IMR-90 (cell line): ENCODE measurements around the gene VAMP3. TPM values are rescaled to one million over a fixed set of nuclear protein-coding genes. Genes with fewer than 3 reads are reported as not detected.
"Not testable (repeated sequence)": the region's sequence is repeated elsewhere in the genome, so short reads cannot be mapped to it uniquely, and the experiment has no call there.

ENCODE experiments used
- ATAC-seq: fragments of 200-7000 bp; cut with Tn5 transposase; 2 replicates; pipeline ENCODE4 v1.9.1; 2020; ENCODE audit warnings: low read depth, mild to moderate bottlenecking, moderate library complexity
- BruUV-seq: library from RNA; stranded (reverse); fragments of 400-500 nt; replicated peaks from 2 replicates; lab custom pipeline; 2021; lab: Mats Ljungman, UMichigan
- CTCF ChIA-PET: fragments of 300-600 bp; formaldehyde crosslinking; extraction: SDS; loops from one replicate; lab custom pipeline; 2021; ENCODE audit warnings: antibody characterized with exemption; lab: Yijun Ruan, JAX
- POLR2A ChIA-PET: fragments of 300-600 bp; sonication (Branson Sonifier 250); formaldehyde crosslinking; loops from one replicate; lab custom pipeline; 2022; ENCODE audit warnings: antibody characterized with exemption; ENCODE audit not compliant: unreplicated experiment; lab: Charles Lee
- DNase-seq: peaks from one replicate; pipeline ENCODE4 v3.0.0; 2013
- H2AFZ ChIP-seq: replicated peaks from 2 replicates; pipeline ENCODE3; 2013; ENCODE audit warnings: low read length, mild to moderate bottlenecking; ENCODE audit not compliant: poor library complexity
- H2AK5ac ChIP-seq: 2 replicates; pipeline ENCODE4 v1.6.1; 2013; ENCODE audit warnings: low read depth, low read length, inconsistent platforms
- H2AK9ac ChIP-seq: replicated peaks from 2 replicates; pipeline ENCODE3; 2013; ENCODE audit warnings: mild to moderate bottlenecking, low read depth, low read length, moderate library complexity; ENCODE audit not compliant: poor library complexity
- H2BK120ac ChIP-seq: 2 replicates; pipeline ENCODE4 v1.6.1; 2013; ENCODE audit warnings: low read depth, low read length, inconsistent platforms
- H2BK15ac ChIP-seq: 3 replicates; pipeline ENCODE4 v1.6.1; 2013; ENCODE audit warnings: low read depth, low read length, inconsistent platforms
- H2BK20ac ChIP-seq: 2 replicates; pipeline ENCODE4 v1.6.1; 2013; ENCODE audit warnings: low read depth, mild to moderate bottlenecking, inconsistent platforms, low read length, moderate library complexity
- H2BK5ac ChIP-seq: 2 replicates; pipeline ENCODE4 v1.6.1; 2013; ENCODE audit warnings: mild to moderate bottlenecking, low read depth, low read length, inconsistent platforms; ENCODE audit not compliant: poor library complexity, severe bottlenecking
- H3K14ac ChIP-seq: replicated peaks from 2 replicates; pipeline ENCODE4 v1.6.1; 2013; ENCODE audit warnings: low read depth, low read length, inconsistent platforms
- H3K18ac ChIP-seq: 2 replicates; pipeline ENCODE4 v1.6.1; 2013; ENCODE audit warnings: low read depth, low read length, control low read depth
- H3K23ac ChIP-seq: 2 replicates; pipeline ENCODE4 v1.6.1; 2013; ENCODE audit warnings: low read depth, low read length, inconsistent platforms
- H3K27ac ChIP-seq: 2 replicates; pipeline ENCODE4 v1.5.1; 2013; ENCODE audit warnings: mild to moderate bottlenecking, control low read depth, low read length; ENCODE audit not compliant: insufficient read depth
- H3K27me3 ChIP-seq: 2 replicates; pipeline ENCODE4 v1.6.1; 2013; ENCODE audit warnings: low read length; ENCODE audit not compliant: control insufficient read depth, insufficient read depth
- H3K36me3 ChIP-seq: 2 replicates; pipeline ENCODE4 v1.6.1; 2013; ENCODE audit warnings: low read length, mixed read lengths; ENCODE audit not compliant: control insufficient read depth, insufficient read depth
- H3K4ac ChIP-seq: 2 replicates; pipeline ENCODE4 v1.6.1; 2013; ENCODE audit warnings: low read depth, low read length, inconsistent platforms
- H3K4me1 ChIP-seq: 2 replicates; pipeline ENCODE4 v1.6.1; 2013; ENCODE audit warnings: low read length, mixed read lengths; ENCODE audit not compliant: control insufficient read depth, insufficient read depth
- H3K4me2 ChIP-seq: 2 replicates; pipeline ENCODE4 v1.6.1; 2013; ENCODE audit warnings: low read depth, mild to moderate bottlenecking, control low read depth, low read length, moderate library complexity
- H3K4me3 ChIP-seq: 2 replicates; pipeline ENCODE4 v1.5.1; 2013; ENCODE audit warnings: low read depth, mild to moderate bottlenecking, control low read depth, low read length, moderate library complexity; ENCODE audit not compliant: insufficient read depth
- H3K56ac ChIP-seq: 2 replicates; pipeline ENCODE4 v1.6.1; 2013; ENCODE audit warnings: low read length, inconsistent platforms; ENCODE audit not compliant: insufficient read depth; ENCODE audit errors: extremely low read depth
- H3K79me1 ChIP-seq, 2 experiments: 2 replicates each; pipeline ENCODE4 v1.6.1; 2013; ENCODE audit warnings: low read length in 2 of 2, inconsistent platforms in 1 of 2, low read depth in 1 of 2
- H3K9ac ChIP-seq: 2 replicates; pipeline ENCODE4 v1.6.1; 2013; ENCODE audit warnings: low read depth, low read length, control low read depth
- H3K9me1 ChIP-seq: 2 replicates; pipeline ENCODE4 v1.6.1; 2013; ENCODE audit warnings: low read length, inconsistent platforms; ENCODE audit not compliant: insufficient read depth
- H3K9me3 ChIP-seq: 2 replicates; pipeline ENCODE4 v1.6.1; 2013; ENCODE audit warnings: low read length; ENCODE audit not compliant: control insufficient read depth, insufficient read depth
- H4K20me1 ChIP-seq: 2 replicates; pipeline ENCODE4 v1.6.1; 2013; ENCODE audit warnings: low read length, inconsistent platforms; ENCODE audit not compliant: insufficient read depth
- H4K5ac ChIP-seq: 2 replicates; pipeline ENCODE4 v1.6.1; 2013; ENCODE audit warnings: mild to moderate bottlenecking, low read depth, low read length, control low read depth
- H4K8ac ChIP-seq, 2 experiments: 2 replicates each; pipeline ENCODE4 v1.6.1; 2013; ENCODE audit warnings: low read depth in 2 of 2, low read length in 2 of 2, control low read depth in 1 of 2, inconsistent platforms in 1 of 2
- H4K91ac ChIP-seq: 2 replicates; pipeline ENCODE4 v1.6.1; 2013; ENCODE audit warnings: low read depth, low read length, inconsistent platforms; ENCODE audit not compliant: insufficient read depth
- FOS ChIP-seq: fragments of 150-350 bp; IDR thresholded peaks from 2 replicates; pipeline ENCODE4 v1.6.1; 2016; ENCODE audit warnings: low read depth, low read length
- POLR2A ChIP-seq: IDR thresholded peaks from 2 replicates; pipeline ENCODE4 v1.6.1; 2012; ENCODE audit warnings: mild to moderate bottlenecking, low read depth, low read length
- RAD21 ChIP-seq: IDR thresholded peaks from 2 replicates; pipeline ENCODE4 v1.6.1; 2012; ENCODE audit warnings: low read length, improper control_type of control experiment
- RFX5 ChIP-seq: IDR thresholded peaks from 2 replicates; pipeline ENCODE4 v1.8.0; 2012; ENCODE audit warnings: low read depth, mild to moderate bottlenecking, low read length, moderate library complexity
- WGBS, 2 experiments: methylation state at CpG; one replicate each; pipeline versions ENCODE4 v1.1.5 to v1.1.7; 2013; ENCODE audit warnings: missing lambda C conversion rate in 2 of 2; ENCODE audit not compliant: insufficient read length in 1 of 2; ENCODE audit errors: extremely low coverage in 2 of 2; 5-methylcytosine and 5-hydroxymethylcytosine counted together
- dilution Hi-C: fragments of 300-500 bp; cut with HindIII; formaldehyde crosslinking; loops from one replicate; pipeline ENCODE4 v1.14.3; 2018; ENCODE audit warnings: low sequenced_read_pairs; ENCODE audit not compliant: unreplicated experiment
- in situ Hi-C: fragments of 300-500 bp; cut with MboI; formaldehyde crosslinking; loops from 3 replicates; pipeline ENCODE4 v1.14.3; 2019; ENCODE audit warnings: low sequenced_read_pairs, inconsistent platforms, mixed read lengths
- intact Hi-C: fragments of 100-400 bp; cut with micrococcal nuclease; formaldehyde crosslinking; loops from 2 replicates; pipeline ENCODE4 v1.10.0; 2022
- polyA plus RNA-seq, 3 experiments: library from polyadenylated mRNA; depleted of rRNA; stranded (reverse); fragments of >200 nt; gene quantifications; 2 replicates each; pipeline ENCODE4 v1.2.3, GENCODE V29; 2012; ENCODE audit warnings: low replicate concordance in 1 of 3
- total RNA-seq: library from RNA; depleted of rRNA; stranded (reverse); fragments of >200 nt; gene quantifications from 2 replicates; pipeline ENCODE4 v1.2.3, GENCODE V29; 2012

VAMP3 gene
- total and polyA plus RNA-seq, 2 of the 4 experiments (the other 2 are of a cell fraction): 99.1 to 354 TPM

- no peak for TF ChIP-seq FOS
- no peak for TF ChIP-seq RAD21
- TF ChIP-seq POLR2A: no peak
- TF ChIP-seq RFX5: no peak
Measured at GRCh38 chr1:7789828-7790227, 18.7 kb downstream of the VAMP3 start (continued).

DNA sequence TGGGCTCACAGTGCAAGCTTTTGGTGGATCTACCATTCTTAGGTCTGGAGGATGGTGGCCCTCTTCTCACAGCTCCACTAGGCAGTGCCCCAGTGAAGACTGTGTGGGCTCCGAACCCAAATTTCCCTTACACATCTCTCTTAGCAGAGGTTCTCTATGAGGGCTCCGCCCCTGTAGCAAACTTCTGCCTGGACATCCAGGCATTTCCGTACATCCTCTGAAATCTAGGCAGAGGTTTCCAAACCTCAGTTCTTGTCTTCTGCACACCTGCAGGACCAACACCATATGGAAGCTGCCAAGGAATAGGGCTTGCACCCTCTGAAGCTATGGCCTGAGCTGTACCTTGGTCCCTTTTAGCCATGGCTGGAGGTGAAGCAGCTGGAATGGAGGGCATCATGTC, 19.9 kb downstream of the VAMP3 start:
- H3K79me1 ChIP-seq, H2BK20ac ChIP-seq, H3K4me3 ChIP-seq, H4K91ac ChIP-seq, H3K9me1 ChIP-seq, H2AFZ ChIP-seq, H4K20me1 ChIP-seq, DNase-seq, H2AK5ac ChIP-seq, H3K9me3 ChIP-seq, H2AK9ac ChIP-seq, intact Hi-C loops, H3K27ac ChIP-seq, H4K8ac ChIP-seq, H2BK120ac ChIP-seq, H3K18ac ChIP-seq, BruUV-seq, POLR2A ChIA-PET, H3K56ac ChIP-seq, H3K4me2 ChIP-seq, H3K9ac ChIP-seq, H3K4ac ChIP-seq, ATAC-seq, in situ Hi-C loops, H3K23ac ChIP-seq, H2BK5ac ChIP-seq, H2BK15ac ChIP-seq, H4K5ac ChIP-seq, H3K14ac ChIP-seq, H3K4me1 ChIP-seq, dilution Hi-C loops, CTCF ChIA-PET, H3K27me3 ChIP-seq: not testable (repeated sequence)
- no CpG with 5 or more reads among the region's 3 CpGs for WGBS, 2 experiments
- peaks cover 25% of the 10 kb centered on the region for H3K36me3 ChIP-seq
